Natural killer cell (primary cell): ENCODE results near the gene DUS2. TPM values are rescaled to one million over a fixed set of nuclear protein-coding genes. Genes with fewer than 3 reads are reported as not detected.
"Not testable (repeated sequence)": the region's sequence is repeated elsewhere in the genome, so short reads cannot be mapped to it uniquely, and the experiment has no call there.

Source experiments
- ATAC-seq, 3 donors: fragments of 150-1000 bp in 2 of 3; fragments of 200-7000 bp in 1 of 3; cut with Tn5 transposase; 1 replicate in 1 of 3; 2 replicates in 2 of 3; pipeline ENCODE4 v1.10.0; 2021; ENCODE audit warnings: mild to moderate bottlenecking in 2 of 3, moderate library complexity in 2 of 3
- DNase-seq, 2 donors: peaks; one replicate each; pipeline versions ENCODE4 v3.0.0 to v3.0.0-alpha.2; 2013 to 2021; ENCODE audit warnings: mixed read lengths in 1 of 2
- H3K27ac ChIP-seq: one replicate; pipeline ENCODE4 v1.5.1; 2013; ENCODE audit warnings: mild to moderate bottlenecking, low read length
- H3K27me3 ChIP-seq: one replicate; pipeline ENCODE4 v1.6.1; 2013; ENCODE audit warnings: low read length; ENCODE audit not compliant: control insufficient read depth, insufficient read depth
- H3K36me3 ChIP-seq: one replicate; pipeline ENCODE4 v1.6.1; 2013; ENCODE audit warnings: low read length; ENCODE audit not compliant: control insufficient read depth, insufficient read depth
- H3K4me1 ChIP-seq: one replicate; pipeline ENCODE4 v1.6.1; 2013; ENCODE audit warnings: low read length; ENCODE audit not compliant: control insufficient read depth, insufficient read depth
- H3K4me3 ChIP-seq: one replicate; pipeline ENCODE4 v1.5.1; 2013; ENCODE audit warnings: low read length
- H3K9me3 ChIP-seq: one replicate; pipeline ENCODE4 v1.6.1; 2013; ENCODE audit warnings: low read length; ENCODE audit not compliant: control insufficient read depth, insufficient read depth
- H3K27ac Mint-ChIP-seq, 2 donors: one replicate each; pipeline ENCODE4 v1.8.0; 2022; ENCODE audit warnings: mild to moderate bottlenecking in 2 of 2, mixed read lengths in 2 of 2, moderate library complexity in 1 of 2
- H3K27me3 Mint-ChIP-seq, 2 donors: one replicate each; pipeline ENCODE4 v1.8.0; 2022; ENCODE audit warnings: low read depth in 2 of 2, mixed read lengths in 2 of 2
- H3K36me3 Mint-ChIP-seq: one replicate; pipeline ENCODE4 v1.8.0; 2022; ENCODE audit warnings: mixed read lengths
- H3K4me1 Mint-ChIP-seq, 2 donors: one replicate each; pipeline ENCODE4 v1.8.0; 2022; ENCODE audit warnings: mixed read lengths in 2 of 2
- H3K4me3 Mint-ChIP-seq: one replicate; pipeline ENCODE4 v1.8.0; 2022; ENCODE audit warnings: mild to moderate bottlenecking, moderate library complexity, mixed read lengths
- H3K9me3 Mint-ChIP-seq, 2 donors: one replicate each; pipeline ENCODE4 v1.8.0; 2022; ENCODE audit warnings: mixed read lengths in 2 of 2
- CTCF ChIP-seq: fragments of 200-600 bp; IDR thresholded peaks from one replicate; pipeline ENCODE4 v1.8.0; 2022; ENCODE audit warnings: antibody characterized with exemption
- WGBS: methylation state at CpG from one replicate; pipeline ENCODE4 v1.1.7; 2013; ENCODE audit warnings: missing lambda C conversion rate; ENCODE audit not compliant: insufficient coverage; 5-methylcytosine and 5-hydroxymethylcytosine counted together
- intact Hi-C: fragments of 100-400 bp; cut with micrococcal nuclease; formaldehyde crosslinking; loops from one replicate; pipeline ENCODE4 v1.14.2; 2022
- total RNA-seq, 4 donors: library from RNA; stranded (reverse); fragments of 120-200 nt in 1 of 4; gene quantifications; one replicate each; pipeline versions ENCODE4 v1.2.3 to v1.2.4, GENCODE V29; 2013 to 2022

DUS2 gene
- total RNA-seq, 3 donors from 2014 or later (not counting 1 experiment from before 2014, with no cell fraction given), result 21.6 to 24.2 (median 22.7) TPM

- no peak overlapping the region for H3K27ac ChIP-seq
- H3K27me3 Mint-ChIP-seq, result no peaks in the 10 kb centered on the region
- no peak for TF ChIP-seq CTCF
- peak overlapping the region; percentile 69 for H3K4me3 Mint-ChIP-seq
- intact Hi-C loops, result no loop called here
- H3K27me3 ChIP-seq, result no peaks in the 10 kb centered on the region
- H3K36me3 Mint-ChIP-seq, result peaks cover 3% of the 10 kb centered on the region
- peak overlapping the region; percentile 80 to 81 for H3K27ac Mint-ChIP-seq
- no peaks in the 10 kb centered on the region for H3K9me3 ChIP-seq
- DNase-seq, result no peak
- H3K36me3 ChIP-seq, result no peaks in the 10 kb centered on the region
- no peak overlapping the region for H3K4me3 ChIP-seq
- 100% methylated on average over 2 of the region's 3 CpGs for WGBS
- H3K4me1 Mint-ChIP-seq, result peaks cover 88 to 97% of the 10 kb centered on the region in 2 donors
- no peak for ATAC-seq
- H3K9me3 Mint-ChIP-seq, result peaks cover 2% of the 10 kb centered on the region in 2 donors
- H3K4me1 ChIP-seq, result peaks cover 37% of the 10 kb centered on the region
Observed at GRCh38 chr16:68105611-68106010, 82.5 kb downstream of the DUS2 start.

- H3K4me3 ChIP-seq, intact Hi-C loops, H3K27me3 Mint-ChIP-seq, DNase-seq, ATAC-seq, H3K27me3 ChIP-seq, H3K36me3 ChIP-seq, H3K27ac ChIP-seq, H3K9me3 Mint-ChIP-seq, H3K9me3 ChIP-seq: not testable (repeated sequence)
- H3K4me3 Mint-ChIP-seq, result peak overlapping the region; percentile 61
- peaks cover 87 to 95% of the 10 kb centered on the region in 2 donors for H3K4me1 Mint-ChIP-seq
- peaks cover 14% of the 10 kb centered on the region for H3K36me3 Mint-ChIP-seq
- peaks cover 27% of the 10 kb centered on the region for H3K4me1 ChIP-seq
- peak overlapping the region; percentile 80 to 88 for H3K27ac Mint-ChIP-seq
- WGBS, result 72% methylated on average over 7 of the region's 9 CpGs
Observed at GRCh38 chr16:68107230-68107928, 84.3 kb downstream of the DUS2 start.

- H3K27me3 ChIP-seq, intact Hi-C loops, DNase-seq, H3K27ac ChIP-seq, H3K4me3 ChIP-seq, H3K9me3 ChIP-seq, H3K36me3 ChIP-seq, H3K27me3 Mint-ChIP-seq, ATAC-seq: not testable (repeated sequence)
- H3K36me3 Mint-ChIP-seq, result peaks cover 14% of the 10 kb centered on the region
- peak overlapping the region; percentile 80 to 88 for H3K27ac Mint-ChIP-seq
- H3K4me3 Mint-ChIP-seq, result peak overlapping the region; percentile 61
- H3K4me1 ChIP-seq, result peaks cover 37% of the 10 kb centered on the region
- peaks cover 82 to 93% of the 10 kb centered on the region in 2 donors for H3K4me1 Mint-ChIP-seq
- peaks cover 9 to 11% of the 10 kb centered on the region in 2 donors for H3K9me3 Mint-ChIP-seq
- WGBS, result 99% methylated on average over 5 of the region's 5 CpGs
Observed at GRCh38 chr16:68109156-68109555, 86.1 kb downstream of the DUS2 start.

GRCh38 chr16:68110611-68111010 lies 87.5 kb downstream of the DUS2 start:
- H3K4me1 ChIP-seq, result peaks cover 42% of the 10 kb centered on the region
- peak overlapping the region; percentile 84 to 88 for H3K27ac Mint-ChIP-seq
- H3K36me3 ChIP-seq, DNase-seq, H3K27me3 ChIP-seq, H3K27me3 Mint-ChIP-seq, H3K4me3 ChIP-seq, ATAC-seq, intact Hi-C loops, H3K9me3 ChIP-seq, H3K27ac ChIP-seq: not testable (repeated sequence)
- peak overlapping the region; percentile 47 for H3K4me3 Mint-ChIP-seq
- peaks cover 80 to 90% of the 10 kb centered on the region in 2 donors for H3K4me1 Mint-ChIP-seq
- peaks cover 9 to 11% of the 10 kb centered on the region in 2 donors for H3K9me3 Mint-ChIP-seq
- peaks cover 14% of the 10 kb centered on the region for H3K36me3 Mint-ChIP-seq
- 93% methylated on average over 1 of the region's 2 CpGs for WGBS

- Mint-ChIP-seq H3K27ac (peak overlapping the region; percentile 84 to 88), H3K4me3 (peak overlapping the region; percentile 2)
- no peaks in the 10 kb centered on the region for H3K36me3 ChIP-seq
Observed at GRCh38 chr16:68111379-68111778, 88.3 kb downstream of the DUS2 start.

More at GRCh38 chr16:68111379-68111778, 88.3 kb downstream of the DUS2 start:
- WGBS, result 66% methylated on average over 2 of the region's 2 CpGs
- no peak for TF ChIP-seq CTCF
- Histone ChIP-seq H3K27ac (no peak overlapping the region), H3K4me3 (no peak overlapping the region), H3K27me3 (no peaks in the 10 kb centered on the region), H3K4me1 (peaks cover 36% of the 10 kb centered on the region), H3K9me3 (no peaks in the 10 kb centered on the region)
- ATAC-seq (no peak), DNase-seq (no peak)
- peaks cover 14% of the 10 kb centered on the region for H3K36me3 Mint-ChIP-seq
- H3K9me3 Mint-ChIP-seq, result peaks cover 9 to 11% of the 10 kb centered on the region in 2 donors
- intact Hi-C loops, result no loop called here
- no peaks in the 10 kb centered on the region for H3K27me3 Mint-ChIP-seq
- H3K4me1 Mint-ChIP-seq, result peaks cover 85 to 89% of the 10 kb centered on the region in 2 donors
